Measurements from ENCODE around the gene C16orf90.

DNA sequence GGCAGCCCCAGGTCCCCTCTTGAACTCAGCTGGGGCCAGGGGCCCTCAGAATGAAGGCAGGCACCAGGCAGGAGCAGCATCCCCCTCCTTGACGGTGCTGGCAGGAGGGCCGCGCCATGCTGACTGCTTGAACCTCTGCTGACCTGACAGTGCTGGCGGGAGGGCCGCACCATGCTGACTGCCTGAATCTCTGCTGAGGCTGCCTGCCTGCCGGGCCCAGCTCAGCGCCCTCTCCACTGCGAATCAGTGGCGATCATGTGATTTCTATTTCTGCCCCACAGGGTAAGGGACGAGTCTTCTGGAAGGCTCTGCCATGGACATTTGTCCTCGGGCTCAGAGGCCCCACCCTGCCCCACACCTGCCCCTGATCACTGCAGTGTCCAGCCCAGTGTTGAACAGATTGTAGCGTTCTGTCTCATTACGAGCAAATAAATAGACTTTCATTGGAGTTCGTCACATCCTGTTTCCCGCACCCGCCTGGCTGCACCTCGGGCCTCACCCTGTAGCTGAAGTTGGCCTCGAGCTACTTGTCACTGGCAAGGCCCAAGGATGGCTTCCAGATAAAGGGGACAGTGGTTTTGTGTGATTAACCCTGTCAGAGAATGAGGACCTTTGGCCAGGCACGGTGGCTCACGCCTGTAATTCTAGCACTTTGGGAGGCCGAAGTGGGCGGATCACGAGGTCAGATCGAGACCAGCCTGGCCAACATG is 8.6 kb downstream of the C16orf90 start:
- TF ChIP-seq, protein P1, sequence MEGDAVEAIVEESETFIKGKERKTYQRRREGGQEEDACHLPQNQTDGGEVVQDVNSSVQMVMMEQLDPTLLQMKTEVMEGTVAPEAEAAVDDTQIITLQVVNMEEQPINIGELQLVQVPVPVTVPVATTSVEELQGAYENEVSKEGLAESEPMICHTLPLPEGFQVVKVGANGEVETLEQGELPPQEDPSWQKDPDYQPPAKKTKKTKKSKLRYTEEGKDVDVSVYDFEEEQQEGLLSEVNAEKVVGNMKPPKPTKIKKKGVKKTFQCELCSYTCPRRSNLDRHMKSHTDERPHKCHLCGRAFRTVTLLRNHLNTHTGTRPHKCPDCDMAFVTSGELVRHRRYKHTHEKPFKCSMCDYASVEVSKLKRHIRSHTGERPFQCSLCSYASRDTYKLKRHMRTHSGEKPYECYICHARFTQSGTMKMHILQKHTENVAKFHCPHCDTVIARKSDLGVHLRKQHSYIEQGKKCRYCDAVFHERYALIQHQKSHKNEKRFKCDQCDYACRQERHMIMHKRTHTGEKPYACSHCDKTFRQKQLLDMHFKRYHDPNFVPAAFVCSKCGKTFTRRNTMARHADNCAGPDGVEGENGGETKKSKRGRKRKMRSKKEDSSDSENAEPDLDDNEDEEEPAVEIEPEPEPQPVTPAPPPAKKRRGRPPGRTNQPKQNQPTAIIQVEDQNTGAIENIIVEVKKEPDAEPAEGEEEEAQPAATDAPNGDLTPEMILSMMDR (conservative IDR thresholded peaks at IDR 0.05; ENCODE audit: low read depth, low read length), result no peak
- TF ChIP-seq EZH2 (IDR thresholded peaks at IDR 0.05; ENCODE audit: borderline replicate concordance, low read depth, low read length, poor library complexity, severe bottlenecking), result no peak
